Hepatocyte (in vitro differentiated cells): ENCODE measurements around the gene DAP3.

ENCODE experiments used
- CTCF ChIP-seq: fragments of 200-600 bp; sonication (generic); IDR thresholded peaks from 2 replicates; pipeline ENCODE4 v1.5.1; 2016; ENCODE audit warnings: antibody characterized with exemption, mild to moderate bottlenecking; ENCODE audit not compliant: poor library complexity
- EZH2phosphoT487 ChIP-seq: fragments of 200-600 bp; sonication (generic); IDR thresholded peaks from one replicate; pipeline ENCODE4 v1.6.1; 2018; ENCODE audit warnings: antibody characterized with exemption, mild to moderate bottlenecking, low read depth, moderate library complexity; ENCODE audit not compliant: unreplicated experiment, severe bottlenecking

GRCh38 chr1:155698382-155699038 is 9.6 kb downstream of the DAP3 start:
- TF ChIP-seq CTCF (no peak), EZH2phosphoT487 (no peak)
